Coronary artery (tissue), 2 donors: ENCODE results near the gene SSH3.

Experiments used
- DNase-seq: peaks from one replicate; pipeline ENCODE4 v3.0.0-alpha.2; 2017; ENCODE audit warnings: low spot score
- H3K27ac ChIP-seq, 2 donors: fragments of 200-600 bp; sonication (generic); one replicate each; pipeline ENCODE4 v1.5.1; 2016 to 2019
- H3K4me3 ChIP-seq: fragments of 200-600 bp; sonication (generic); 2 replicates; pipeline ENCODE4 v1.5.1; 2016; ENCODE audit warnings: mild to moderate bottlenecking, moderate library complexity
- CTCF ChIP-seq: fragments of 200-600 bp; sonication (generic); IDR thresholded peaks from one replicate; pipeline ENCODE4 v1.5.1; 2019; ENCODE audit warnings: antibody characterized with exemption

The SSH3 gene

DNA sequence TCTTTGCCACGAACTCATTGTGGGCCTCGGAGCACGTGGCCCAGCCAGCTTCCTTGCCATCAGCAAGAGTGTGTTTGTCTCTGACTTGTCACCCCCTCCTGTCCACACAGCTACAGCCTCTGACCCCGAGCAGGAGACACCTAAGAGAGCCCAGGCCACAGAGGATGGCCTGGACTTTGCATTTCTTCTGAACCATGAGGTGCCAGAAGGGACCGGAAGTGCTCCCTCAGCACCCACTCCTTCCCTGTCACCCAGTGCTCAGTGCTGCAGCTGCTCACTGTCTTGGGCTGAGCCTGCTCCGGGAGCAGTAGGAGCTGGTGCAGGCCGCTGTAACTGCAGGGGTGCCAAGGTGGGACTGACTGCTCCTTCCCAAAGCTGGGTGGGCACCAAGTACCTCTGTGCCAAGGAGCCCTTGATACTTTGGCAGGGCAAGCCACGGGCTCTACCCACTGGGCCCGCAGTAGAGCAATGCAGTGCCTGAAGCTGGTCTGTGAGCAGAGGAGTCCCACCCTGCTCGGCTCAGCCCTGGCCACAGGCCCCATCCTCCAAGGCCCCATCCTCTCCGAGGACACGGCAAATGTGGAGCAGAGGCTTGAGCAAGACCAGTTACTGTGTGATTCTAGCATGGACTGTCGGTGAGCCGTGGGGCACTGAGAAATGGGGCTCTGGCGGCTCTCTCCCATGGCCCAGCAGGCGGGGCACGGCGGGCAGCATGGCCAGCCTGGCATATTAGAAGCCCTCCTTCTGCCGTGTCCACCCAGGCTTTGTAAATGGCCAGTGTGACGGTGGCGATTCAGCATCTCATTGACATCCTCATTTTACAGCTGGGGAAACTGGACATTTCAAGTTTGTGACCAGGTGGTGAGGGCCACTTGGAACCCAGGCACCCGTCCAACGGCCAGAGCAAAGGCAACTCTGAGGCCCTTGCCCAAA, 30.7 kb upstream of the SSH3 start:
- no peak for DNase-seq
- Histone ChIP-seq H3K27ac (peak overlapping the region; percentile 59 to 91), H3K4me3 (peak overlapping the region; percentile 98)
- TF ChIP-seq CTCF = no peak

- Histone ChIP-seq H3K4me3 (peak overlapping the region; percentile 98), H3K27ac (peak overlapping the region; percentile 59 to 91)
- TF ChIP-seq CTCF = no peak
- no peak for DNase-seq
Observed at GRCh38 chr11:67273260-67273990, 29.9 kb upstream of the SSH3 start.

GRCh38 chr11:67274768-67275605, 28.3 kb upstream of the SSH3 start:
- no peak for DNase-seq
- TF ChIP-seq CTCF = no peak
- peak overlapping the region; percentile 31 for H3K4me3 ChIP-seq
- H3K27ac ChIP-seq = peak overlapping the region; percentile 36 to 88

- no peak for DNase-seq
- Histone ChIP-seq H3K27ac (peak overlapping the region; percentile 36 to 88), H3K4me3 (no peak overlapping the region)
- no peak for TF ChIP-seq CTCF
Observed at GRCh38 chr11:67275606-67276409, 27.5 kb upstream of the SSH3 start.

GRCh38 chr11:67276781-67277230, 26.5 kb upstream of the SSH3 start:
- DNase-seq = no peak
- H3K4me3 ChIP-seq = peak overlapping the region; percentile 49
- peak overlapping the region; percentile 35 to 88 for H3K27ac ChIP-seq
- TF ChIP-seq CTCF = no peak
